Urothelium cell line (cell line): Measurements from ENCODE around the gene SLC43A3.
"Not testable (repeated sequence)": the region's sequence is repeated elsewhere in the genome, so short reads cannot be mapped to it uniquely, and the experiment has no call there.

Experiments used
- DNase-seq: peaks from one replicate; pipeline ENCODE4 v3.0.0; 2011; ENCODE audit warnings: low spot score, mixed read lengths
- FAIRE-seq: peaks from 2 replicates; lab custom pipeline; 2011; peaks lifted over from hg19 to GRCh38; lab: Jason Lieb, UNC

The SLC43A3 gene

GRCh38 chr11:57460022-57460757, 33.3 kb upstream of the SLC43A3 start, which contains the start of gene RTN4RL2:
TSS of gene RTN4RL2 (plus strand) at chr11:57460528. CDS start at chr11:57460866, 338 bp downstream.
- DNase-seq (peak; percentile 84), FAIRE-seq (peak; percentile 69)

- FAIRE-seq = no peak
- DNase-seq = peak; percentile 36
Measured at GRCh38 chr11:57459164-57460021, 32.5 kb upstream of the SLC43A3 start.

GRCh38 chr11:57458410-57459163, 31.7 kb upstream of the SLC43A3 start:
- no peak for FAIRE-seq
- DNase-seq = peak; percentile 72

- FAIRE-seq (no peak), DNase-seq (peak; percentile 39)
Measured at GRCh38 chr11:57458060-57458409, 31.1 kb upstream of the SLC43A3 start.

GRCh38 chr11:57457643-57458023, 30.7 kb upstream of the SLC43A3 start:
- DNase-seq = no peak
- FAIRE-seq = no peak

GRCh38 chr11:57456960-57457642, 30.2 kb upstream of the SLC43A3 start:
- DNase-seq (peak; percentile 79), FAIRE-seq (no peak)

- DNase-seq (no peak), FAIRE-seq (peak; percentile 52)
Measured at GRCh38 chr11:57453543-57454177, 26.7 kb upstream of the SLC43A3 start.

- FAIRE-seq = no peak
- no peak for DNase-seq
Measured at GRCh38 chr11:57446055-57446454, 19.1 kb upstream of the SLC43A3 start.

- not testable (repeated sequence) for DNase-seq, FAIRE-seq
Measured at GRCh38 chr11:57445122-57445394, 18.1 kb upstream of the SLC43A3 start.

GRCh38 chr11:57444362-57445121, 17.6 kb upstream of the SLC43A3 start:
- peak; percentile 58 for DNase-seq
- no peak for FAIRE-seq

GRCh38 chr11:57440744-57441414, 14.0 kb upstream of the SLC43A3 start:
- DNase-seq (no peak), FAIRE-seq (no peak)

- FAIRE-seq (no peak), DNase-seq (no peak)
Measured at GRCh38 chr11:57439786-57440185, 12.9 kb upstream of the SLC43A3 start.

GRCh38 chr11:57438345-57439285, 11.7 kb upstream of the SLC43A3 start:
- DNase-seq (no peak), FAIRE-seq (no peak)

GRCh38 chr11:57436031-57436430, 9.1 kb upstream of the SLC43A3 start:
- DNase-seq = no peak
- no peak for FAIRE-seq

GRCh38 chr11:57434640-57435546, 8.0 kb upstream of the SLC43A3 start:
- no peak for FAIRE-seq
- DNase-seq = no peak

GRCh38 chr11:57432714-57433163, 5.8 kb upstream of the SLC43A3 start:
- no peak for FAIRE-seq
- DNase-seq = peak; percentile 29

GRCh38 chr11:57432149-57432561, 5.2 kb upstream of the SLC43A3 start:
- DNase-seq (no peak), FAIRE-seq (no peak)
